K562 (cell line): ENCODE data around the gene ZNF280D. TPM values are rescaled to one million over a fixed set of nuclear protein-coding genes. Genes with fewer than 3 reads are reported as not detected.

Source experiments
- ATAC-seq: fragments of 200-7000 bp; cut with Tn5 transposase; 3 replicates; pipeline ENCODE4 v1.9.1; 2020; ENCODE audit warnings: moderate library complexity
- BruUV-seq: library from RNA; stranded (reverse); fragments of 400-500 nt; replicated peaks from 2 replicates; lab custom pipeline; 2021; lab: Mats Ljungman, UMichigan
- CTCF ChIA-PET: fragments of 300-600 bp; formaldehyde crosslinking; extraction: SDS; loops from one replicate; lab custom pipeline; 2021; ENCODE audit warnings: low intra/inter-chr PET ratio; lab: Yijun Ruan, JAX
- POLR2A ChIA-PET: fragments of 300-600, 350-650 bp; sonication (Branson Sonifier 250); formaldehyde crosslinking; extraction: SDS; loops from one replicate; lab custom pipeline; 2021; ENCODE audit warnings: antibody characterized with exemption, inconsistent platforms; lab: Yijun Ruan, JAX
- DNase-seq, 4 experiments: peaks; one replicate each; pipeline versions ENCODE4 v3.0.0 to v3.0.0-alpha.2; 2011 to 2018; ENCODE audit warnings: low spot score in 3 of 4, mixed read lengths in 3 of 4; ENCODE audit errors: extremely low read depth in 1 of 4
- FAIRE-seq: peaks from 2 replicates; lab custom pipeline; 2011; peaks lifted over from hg19 to GRCh38; lab: Jason Lieb, UNC
- H2AFZ ChIP-seq: 2 replicates; pipeline ENCODE4 v1.6.0; 2011; ENCODE audit warnings: low read depth, low read length, control low read depth, inconsistent platforms
- H3K27ac ChIP-seq: fragments of 200-600 bp; 3 replicates; pipeline ENCODE4 v1.8.0; 2011; ENCODE audit warnings: low read depth, mild to moderate bottlenecking, control low read depth, inconsistent platforms, low read length, moderate library complexity, mixed read lengths; ENCODE audit errors: extremely low read depth
- H3K27me3 ChIP-seq, 2 experiments: fragments of 300-600 bp in 1 of 2; 2 replicates in 1 of 2; 3 replicates in 1 of 2; pipeline versions ENCODE4 v1.6.0 to v1.8.0; 2011; ENCODE audit warnings: inconsistent platforms in 2 of 2, low read length in 2 of 2, mild to moderate bottlenecking in 1 of 2, mixed read lengths in 1 of 2, moderate library complexity in 1 of 2; ENCODE audit not compliant: control insufficient read depth in 2 of 2, insufficient read depth in 2 of 2
- H3K36me3 ChIP-seq: fragments of 300-600 bp; 3 replicates; pipeline ENCODE4 v1.8.0; 2011; ENCODE audit warnings: mild to moderate bottlenecking, low read length, inconsistent platforms; ENCODE audit not compliant: control insufficient read depth, insufficient read depth
- H3K4me1 ChIP-seq, 2 experiments: fragments of 200-600 bp in 1 of 2; replicated peaks in 1 of 2; 2 replicates in 1 of 2; 3 replicates in 1 of 2; pipeline versions ENCODE4 v1.5.1 to v1.8.0; 2011; ENCODE audit warnings: inconsistent platforms in 2 of 2, low read length in 2 of 2, mild to moderate bottlenecking in 1 of 2, mixed read lengths in 1 of 2, moderate library complexity in 1 of 2; ENCODE audit not compliant: control insufficient read depth in 2 of 2, insufficient read depth in 2 of 2
- H3K4me2 ChIP-seq: 2 replicates; pipeline ENCODE4 v1.6.1; 2011; ENCODE audit warnings: low read length, control low read depth, inconsistent platforms, mixed read lengths; ENCODE audit not compliant: insufficient read depth
- H3K4me3 ChIP-seq: fragments of 200-600 bp; sonication (generic), shearing (Covaris generic); 2 replicates; pipeline ENCODE4 v1.5.1; 2016; ENCODE audit warnings: control low read depth, inconsistent platforms
- H3K79me2 ChIP-seq: fragments of 200-600 bp; 3 replicates; pipeline ENCODE4 v1.8.0; 2011; ENCODE audit warnings: low read length, inconsistent platforms; ENCODE audit not compliant: control insufficient read depth, insufficient read depth
- H3K9ac ChIP-seq, 2 experiments: 2 replicates each; pipeline versions ENCODE4 v1.6.0 to v1.6.1; 2011; ENCODE audit warnings: low read depth in 2 of 2, low read length in 2 of 2, control low read depth in 1 of 2, inconsistent platforms in 1 of 2, mild to moderate bottlenecking in 1 of 2, mixed read lengths in 1 of 2; ENCODE audit not compliant: insufficient read depth in 1 of 2
- H3K9me1 ChIP-seq: one replicate; pipeline ENCODE4 v1.6.0; 2011; ENCODE audit warnings: inconsistent platforms, mild to moderate bottlenecking, low read length, moderate library complexity; ENCODE audit not compliant: control insufficient read depth, insufficient read depth
- H3K9me3 ChIP-seq: replicated peaks from 2 replicates; pipeline ENCODE4 v1.5.1; 2011; ENCODE audit warnings: low read depth, low read length, inconsistent platforms; ENCODE audit not compliant: control insufficient read depth, insufficient read depth
- H4K20me1 ChIP-seq: replicated peaks from 2 replicates; pipeline ENCODE4 v1.6.1; 2011; ENCODE audit warnings: low read length, inconsistent platforms, mixed read lengths; ENCODE audit not compliant: control insufficient read depth, insufficient read depth
- ATF4 ChIP-seq: fragments of 450-650 bp; formaldehyde crosslinking; IDR thresholded peaks from 2 replicates; pipeline ENCODE4 v1.4.0; 2022; ENCODE audit warnings: mild to moderate bottlenecking, moderate library complexity
- NCOA6 ChIP-seq: fragments of 450-650 bp; IDR thresholded peaks from 2 replicates; pipeline ENCODE4 v1.6.1; 2017; ENCODE audit warnings: mild to moderate bottlenecking
- POLR3A ChIP-seq: IDR thresholded peaks from 2 replicates; pipeline ENCODE4 v1.6.1; 2011; ENCODE audit warnings: borderline replicate concordance, mild to moderate bottlenecking, moderate library complexity; ENCODE audit not compliant: insufficient read length, insufficient read depth; ENCODE audit errors: extremely low read depth
- POU5F1 ChIP-seq: fragments of 150-350 bp; IDR thresholded peaks from 2 replicates; pipeline ENCODE4 v1.6.1; 2014; ENCODE audit warnings: borderline replicate concordance, low read length, low read depth, mild to moderate bottlenecking; ENCODE audit not compliant: partially characterized antibody
- SLC30A9 ChIP-seq: fragments of 250-450 bp; sonication (Bioruptor Pico); IDR thresholded peaks from 2 replicates; pipeline ENCODE4 v1.8.0; 2022; ENCODE audit warnings: mild to moderate bottlenecking, moderate library complexity
- SMC3 ChIP-seq: conservative IDR thresholded peaks from 2 replicates; pipeline ENCODE4 v1.6.1; 2011; ENCODE audit warnings: low read depth, low read length, improper control_type of control experiment; ENCODE audit not compliant: insufficient read depth
- ZBTB43 ChIP-seq: sonication (generic); formaldehyde crosslinking; IDR thresholded peaks from 2 replicates; pipeline ENCODE4 v1.8.0; 2023; ENCODE audit warnings: mild to moderate bottlenecking, missing genetic modification reagents
- WGBS: fragments of 100-300 bp; shearing (Covaris generic); methylation state at CpG from one replicate; pipeline ENCODE4 v1.1.6; 2016; ENCODE audit warnings: low coverage, mixed read lengths; ENCODE audit not compliant: insufficient coverage; ENCODE audit errors: missing lambda C conversion rate; 5-methylcytosine and 5-hydroxymethylcytosine counted together
- in situ Hi-C: fragments of 300-500 bp; cut with MboI; formaldehyde crosslinking; loops from 4 replicates; pipeline ENCODE4 v1.15.0; 2018; ENCODE audit warnings: inconsistent platforms, mixed read lengths
- intact Hi-C: fragments of 100-400 bp; cut with micrococcal nuclease; formaldehyde crosslinking; loops from 2 replicates; pipeline ENCODE4 v1.14.2; 2022
- polyA plus RNA-seq, 8 experiments: library from polyadenylated mRNA; depleted of rRNA in 4 of 8; stranded (reverse) in 5 of 8; unstranded in 3 of 8; fragments of >200 nt; fragmentation: Nextera tagmentation in 2 of 8; fragmentation: Illumina TruSeq in 1 of 8; extraction: Ambion mirVana in 2 of 8; extraction: Trizol in 1 of 8; gene quantifications; 2 replicates each; pipeline versions ENCODE4 v1.2.1 to v1.2.3, GENCODE V29; 2011 to 2014; ENCODE audit warnings: inconsistent platforms in 1 of 8, missing spikeins in 1 of 8
- total RNA-seq, 7 experiments: library from RNA; depleted of rRNA in 6 of 7; stranded (reverse); fragments of >200 nt in 6 of 7; fragmentation: Illumina TruSeq in 2 of 7; extraction: Trizol in 2 of 7; gene quantifications; 2 replicates each; pipeline versions ENCODE4 v1.2.1 to v1.2.3, GENCODE V29; 2011 to 2021; ENCODE audit warnings: low replicate concordance in 1 of 7

ZNF280D gene
- total and polyA plus RNA-seq, 9 of the 15 experiments (the other 6 are each of a cell fraction or from before 2014, with no cell fraction given), result 8.3 to 21.8 (median 18.4) TPM

- H3K79me2 ChIP-seq, result no peaks in the 10 kb centered on the region
- in situ Hi-C loops, result no loop called here
- H3K4me3 ChIP-seq, result no peak overlapping the region
- FAIRE-seq (no peak), DNase-seq (no peak), ATAC-seq (no peak)
- WGBS, result 84% methylated on average over 3 of the region's 3 CpGs
- H2AFZ ChIP-seq, result no peak overlapping the region
- no peaks in the 10 kb centered on the region; the same call in 2 of the 3 replicates for H3K36me3 ChIP-seq
- H4K20me1 ChIP-seq, result no peaks in the 10 kb centered on the region
- H3K9ac ChIP-seq, result no peak overlapping the region
- no peaks in the 10 kb centered on the region for H3K4me1 ChIP-seq
- no peaks in the 10 kb centered on the region for H3K27me3 ChIP-seq
- no peak for TF ChIP-seq POU5F1
- no peak for TF ChIP-seq SMC3
- no peak for TF ChIP-seq NCOA6
- TF ChIP-seq SLC30A9, result no peak
- TF ChIP-seq ZBTB43 (CRISPR knock-in tag), result no peak
- no peak for TF ChIP-seq ATF4 (CRISPR knock-in tag)
- no peak for TF ChIP-seq POLR3A
- H3K4me2 ChIP-seq, result no peak overlapping the region
- intact Hi-C loops, result no loop called here
- no peaks in the 10 kb centered on the region for H3K9me1 ChIP-seq
- ChIA-PET POLR2A (interaction anchor here (0.7 kb wide), 1 partner anchor 111 kb away, joined by 3 read pairs; no protein-coding TSS in a partner anchor), CTCF (no interaction called here)
- no peak overlapping the region for H3K27ac ChIP-seq
- H3K9me3 ChIP-seq, result no peaks in the 10 kb centered on the region
- BruUV-seq, result no TSS peak
Measured at GRCh38 chr15:56653787-56654186, 79.5 kb downstream of the ZNF280D start.
